ENCODE measurements around the gene MPO. TPM values are rescaled to one million over a fixed set of nuclear protein-coding genes. Genes with fewer than 3 reads are reported as not detected.
A peak's percentile ranks its signal among the peaks of the same experiment; 100 is the strongest.

The MPO gene
- total and polyA plus RNA-seq, 9 donors, result 0.02 to 0.67 (median 0.11) TPM; not detected in 4

DNA sequence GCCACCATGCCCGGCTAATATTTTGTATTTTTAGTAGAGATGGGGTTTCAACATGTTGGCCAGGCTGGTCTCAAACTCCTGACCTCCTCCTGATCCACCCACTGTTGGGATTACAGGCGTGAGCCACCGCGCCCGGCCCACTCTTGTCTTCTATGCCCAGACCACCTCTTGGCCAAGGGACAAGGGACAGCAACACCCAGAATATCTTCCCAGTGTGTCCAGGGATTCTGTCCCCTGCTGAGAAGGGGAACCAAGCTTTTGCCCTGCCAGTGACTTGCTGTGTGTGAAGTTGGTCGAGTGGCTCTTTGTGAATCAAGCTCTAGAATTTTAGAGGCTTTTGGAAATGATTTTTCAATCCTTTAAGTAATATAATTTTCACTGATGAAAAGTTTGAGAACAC, 1.7 kb upstream of the MPO start:
- 82 to 89% (median 88%) methylated on average over 6 of the region's 6 CpGs for WGBS, 3 donors
- TF ChIP-seq EP300 (IDR thresholded peaks at IDR 0.05) (no peak), POLR2A (IDR thresholded peaks at IDR 0.05) (no peak)
- TF ChIP-seq, protein P1, sequence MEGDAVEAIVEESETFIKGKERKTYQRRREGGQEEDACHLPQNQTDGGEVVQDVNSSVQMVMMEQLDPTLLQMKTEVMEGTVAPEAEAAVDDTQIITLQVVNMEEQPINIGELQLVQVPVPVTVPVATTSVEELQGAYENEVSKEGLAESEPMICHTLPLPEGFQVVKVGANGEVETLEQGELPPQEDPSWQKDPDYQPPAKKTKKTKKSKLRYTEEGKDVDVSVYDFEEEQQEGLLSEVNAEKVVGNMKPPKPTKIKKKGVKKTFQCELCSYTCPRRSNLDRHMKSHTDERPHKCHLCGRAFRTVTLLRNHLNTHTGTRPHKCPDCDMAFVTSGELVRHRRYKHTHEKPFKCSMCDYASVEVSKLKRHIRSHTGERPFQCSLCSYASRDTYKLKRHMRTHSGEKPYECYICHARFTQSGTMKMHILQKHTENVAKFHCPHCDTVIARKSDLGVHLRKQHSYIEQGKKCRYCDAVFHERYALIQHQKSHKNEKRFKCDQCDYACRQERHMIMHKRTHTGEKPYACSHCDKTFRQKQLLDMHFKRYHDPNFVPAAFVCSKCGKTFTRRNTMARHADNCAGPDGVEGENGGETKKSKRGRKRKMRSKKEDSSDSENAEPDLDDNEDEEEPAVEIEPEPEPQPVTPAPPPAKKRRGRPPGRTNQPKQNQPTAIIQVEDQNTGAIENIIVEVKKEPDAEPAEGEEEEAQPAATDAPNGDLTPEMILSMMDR (IDR thresholded peaks at IDR 0.05), result no peak
- no peak overlapping the region for H3K4me3 ChIP-seq
- DNase-seq, result no peak
- no peaks in the 10 kb centered on the region for H3K36me3 ChIP-seq
- no peaks in the 10 kb centered on the region for H3K9me3 ChIP-seq
- no peak overlapping the region for H3K27ac ChIP-seq
- intact Hi-C loops (cut with DNase I), result no loop called here
- no peaks in the 10 kb centered on the region for H3K27me3 ChIP-seq
- no peaks in the 10 kb centered on the region for H3K4me1 ChIP-seq (ENCODE audit: insufficient read depth)

GRCh38 chr17:58281511-58282011, 826 bp upstream of the MPO start:
- TF ChIP-seq POLR2A (IDR thresholded peaks at IDR 0.05) (no peak), EP300 (IDR thresholded peaks at IDR 0.05) (no peak)
- TF ChIP-seq, protein P1 (IDR thresholded peaks at IDR 0.05), result no peak
- 25 to 35% (median 27%) methylated on average over 2 of the region's 2 CpGs for WGBS, 3 donors
- Histone ChIP-seq H3K9me3 (no peaks in the 10 kb centered on the region), H3K36me3 (no peaks in the 10 kb centered on the region), H3K27ac (no peak overlapping the region), H3K27me3 (no peaks in the 10 kb centered on the region), H3K4me3 (no peak overlapping the region), H3K4me1 (ENCODE audit: insufficient read depth) (no peaks in the 10 kb centered on the region)
- intact Hi-C loops (cut with DNase I), result no loop called here
- no peak for DNase-seq

DNA sequence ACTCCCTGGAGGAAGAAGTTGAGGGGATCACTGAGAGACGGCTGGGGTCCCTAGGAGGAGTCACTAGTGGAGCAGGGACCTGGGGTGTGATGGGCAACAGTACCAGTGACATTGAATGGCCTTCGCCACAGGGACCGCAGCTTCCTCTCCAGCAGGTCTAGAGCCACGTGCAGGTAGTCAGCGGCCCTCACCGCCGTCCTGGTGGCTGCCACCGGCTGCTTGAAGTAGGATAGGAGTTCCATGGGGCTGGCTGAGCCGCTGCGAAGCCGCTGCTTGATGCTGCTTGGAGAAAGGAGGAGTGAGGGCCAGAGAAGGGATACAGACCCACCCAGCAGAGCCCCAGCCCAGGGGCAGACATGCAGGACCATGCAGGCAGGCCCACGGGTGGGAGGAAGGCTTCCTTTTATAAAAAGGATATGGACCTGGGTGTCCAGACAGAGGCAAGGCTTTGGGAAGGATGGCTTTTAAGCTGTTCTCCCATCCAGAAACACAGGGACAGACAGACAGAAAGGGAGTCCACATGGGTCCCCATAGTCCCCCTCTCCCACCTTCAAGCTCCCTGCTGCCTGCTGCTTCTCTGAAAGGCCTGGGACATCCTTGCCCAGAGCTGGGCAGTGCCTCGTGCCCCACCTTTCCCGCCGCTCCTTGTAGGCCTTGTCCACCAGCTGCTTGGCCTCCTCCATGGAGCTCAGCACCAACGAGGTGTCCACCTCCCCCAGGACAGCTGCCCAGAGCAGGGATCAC, 827 bp downstream of the MPO start:
- DNase-seq, result no peak
- Histone ChIP-seq H3K4me1 (ENCODE audit: insufficient read depth) (no peaks in the 10 kb centered on the region), H3K36me3 (no peaks in the 10 kb centered on the region), H3K27me3 (no peaks in the 10 kb centered on the region), H3K27ac (no peak overlapping the region), H3K4me3 (no peak overlapping the region), H3K9me3 (no peaks in the 10 kb centered on the region)
- TF ChIP-seq, protein P1 (IDR thresholded peaks at IDR 0.05), result no peak
- TF ChIP-seq POLR2A (IDR thresholded peaks at IDR 0.05) (no peak), EP300 (IDR thresholded peaks at IDR 0.05) (no peak)
- WGBS, 3 donors, result 70 to 85% (median 82%) methylated on average over 16 of the region's 16 CpGs
- intact Hi-C loops (cut with DNase I), result no loop called here

- H3K27ac ChIP-seq, result no peak overlapping the region
- peak in 3 of 5 donors; percentile 17 to 64 (median 33) for DNase-seq
- no peak for TF ChIP-seq EP300 (IDR thresholded peaks at IDR 0.05)
- TF ChIP-seq, protein P1 (IDR thresholded peaks at IDR 0.05), result no peak
- no peak for TF ChIP-seq POLR2A (IDR thresholded peaks at IDR 0.05)
- H3K9me3 ChIP-seq, result no peaks in the 10 kb centered on the region
- no peaks in the 10 kb centered on the region for H3K36me3 ChIP-seq
- no peaks in the 10 kb centered on the region for H3K4me1 ChIP-seq (ENCODE audit: insufficient read depth)
- no peaks in the 10 kb centered on the region for H3K27me3 ChIP-seq
- intact Hi-C loops (cut with DNase I), result no loop called here
- WGBS, 3 donors, result 8 to 18% (median 13%) methylated on average over 54 to 60 of the region's 60 CpGs
- H3K4me3 ChIP-seq, result no peak overlapping the region
Observed at GRCh38 chr17:58279016-58279711, 1.6 kb downstream of the MPO start.

Data from ovary (tissue), 9 donors.